ENCODE data around the gene SLC4A7. TPM values are rescaled to one million over a fixed set of nuclear protein-coding genes. Genes with fewer than 3 reads are reported as not detected.
"Not testable (repeated sequence)": the region's sequence is repeated elsewhere in the genome, so short reads cannot be mapped to it uniquely, and the experiment has no call there.

Gene SLC4A7
- total and polyA plus RNA-seq, 2 donors (not counting 3 experiments of a cell fraction or from before 2014, with no cell fraction given) = 7.8 to 50.9 TPM

- FAIRE-seq = no peak
- Histone ChIP-seq H3K27me3 (ENCODE audit: control insufficient read depth in 2 of 2, insufficient read depth in 2 of 2, low read length in 2 of 2) (no peaks in the 10 kb centered on the region), H3K27ac (ENCODE audit: insufficient read depth, low read depth, low read length) (peak overlapping the region; percentile 86), H3K4me1 (ENCODE audit: control insufficient read depth, extremely low read depth, insufficient read depth, low read length) (peaks cover 34% of the 10 kb centered on the region), H3K9me1 (replicated peaks; ENCODE audit: control insufficient read depth, extremely low read depth, insufficient read depth, low read length) (no peaks in the 10 kb centered on the region), H2AFZ (ENCODE audit: low read depth, low read length) (peak overlapping the region; percentile 92), H3K79me2 (ENCODE audit: control insufficient read depth, insufficient read depth, low read length) (no peaks in the 10 kb centered on the region), H3K36me3 (ENCODE audit: control insufficient read depth in 2 of 2, extremely low read depth in 1 of 2, insufficient read depth in 2 of 2, low read length in 2 of 2) (no peaks in the 10 kb centered on the region), H3K9ac (replicated peaks; ENCODE audit: extremely low read depth, insufficient read depth, low read length) (peak overlapping the region; percentile 78), H4K20me1 (replicated peaks; ENCODE audit: control insufficient read depth, extremely low read depth, insufficient read depth, low read length) (no peaks in the 10 kb centered on the region), H3K4me2 (ENCODE audit: insufficient read depth, low read length) (peak overlapping the region; percentile 73), H3K9me3 (replicated peaks; ENCODE audit: control insufficient read depth, insufficient read depth, low read length) (no peaks in the 10 kb centered on the region), H3K4me3 (replicated peaks in 1 of 3; ENCODE audit: insufficient read depth in 1 of 3, low read depth in 1 of 3, low read length in 3 of 3) (no peak overlapping the region)
- intact Hi-C loops (cut with micrococcal nuclease) (no loop called here), dilution Hi-C loops (cut with MboI; ENCODE audit: extremely low pct_ligation_motif_present, low sequenced_read_pairs) (no loop called here)
- CTCF ChIA-PET = interaction anchor here (0.7 to 2.5 kb wide), 4 partner anchors 58 to 175 kb away, joined by 3 to 17 read pairs (median 9); no protein-coding TSS in a partner anchor
- TF ChIP-seq POLR2AphosphoS5 (IDR thresholded peaks at IDR 0.05; ENCODE audit: insufficient read depth, low read depth, low read length) = no peak
- TF ChIP-seq FOS (IDR thresholded peaks at IDR 0.05; ENCODE audit: borderline replicate concordance, insufficient read depth, low read length) = no peak
- no peak for TF ChIP-seq EZH2 (IDR thresholded peaks at IDR 0.05; ENCODE audit: borderline replicate concordance, low read depth, low read length, severe bottlenecking)
- TF ChIP-seq MAX (IDR thresholded peaks at IDR 0.05; ENCODE audit: insufficient read depth, insufficient read length) = no peak
- no peak for TF ChIP-seq MYC (IDR thresholded peaks at IDR 0.05; ENCODE audit: low read depth, low read length)
- no peak for TF ChIP-seq CTCF (IDR thresholded peaks at IDR 0.05; ENCODE audit: extremely low read depth in 1 of 2, insufficient read depth in 1 of 2, low read depth in 1 of 2, low read length in 2 of 2)
- no peak for TF ChIP-seq POLR2A (IDR thresholded peaks at IDR 0.05; ENCODE audit: low read depth, low read length)
- no peak for TF ChIP-seq GATA2 (IDR thresholded peaks at IDR 0.05; ENCODE audit: insufficient read depth, insufficient read length, low read depth, low read length)
- TF ChIP-seq JUN (IDR thresholded peaks at IDR 0.05; ENCODE audit: borderline replicate concordance, insufficient read depth, insufficient read length, low read depth) = no peak
- no peak for DNase-seq (ENCODE audit: low read depth, low spot score)
- no TSS peak for BruUV-seq (replicated peaks)
- POLR2A ChIA-PET = interaction anchor here (1.5 kb wide), 1 partner anchor 48 kb away, joined by 3 read pairs; the partner anchor contains the start of gene SLC4A7
Measured at GRCh38 chr3:27532426-27533260, 48.5 kb upstream of the SLC4A7 start.

- BruUV-seq (replicated peaks); H3K9ac ChIP-seq (replicated peaks; ENCODE audit: extremely low read depth, insufficient read depth, low read length); DNase-seq (ENCODE audit: low read depth, low spot score); H3K4me3 ChIP-seq (replicated peaks in 1 of 3; ENCODE audit: insufficient read depth in 1 of 3, low read depth in 1 of 3, low read length in 3 of 3); H3K27me3 ChIP-seq (ENCODE audit: control insufficient read depth in 2 of 2, insufficient read depth in 2 of 2, low read length in 2 of 2); H3K9me3 ChIP-seq (replicated peaks; ENCODE audit: control insufficient read depth, insufficient read depth, low read length); H3K27ac ChIP-seq (ENCODE audit: insufficient read depth, low read depth, low read length); H3K36me3 ChIP-seq (ENCODE audit: control insufficient read depth in 2 of 2, extremely low read depth in 1 of 2, insufficient read depth in 2 of 2, low read length in 2 of 2); H4K20me1 ChIP-seq (replicated peaks; ENCODE audit: control insufficient read depth, extremely low read depth, insufficient read depth, low read length); H3K4me2 ChIP-seq (ENCODE audit: insufficient read depth, low read length); H3K79me2 ChIP-seq (ENCODE audit: control insufficient read depth, insufficient read depth, low read length); H2AFZ ChIP-seq (ENCODE audit: low read depth, low read length); POLR2A ChIA-PET; intact Hi-C loops (cut with micrococcal nuclease); H3K9me1 ChIP-seq (replicated peaks; ENCODE audit: control insufficient read depth, extremely low read depth, insufficient read depth, low read length); FAIRE-seq; dilution Hi-C loops (cut with MboI; ENCODE audit: extremely low pct_ligation_motif_present, low sequenced_read_pairs); CTCF ChIA-PET: not testable (repeated sequence)
- H3K4me1 ChIP-seq (ENCODE audit: control insufficient read depth, extremely low read depth, insufficient read depth, low read length) = peaks cover 32% of the 10 kb centered on the region
Measured at GRCh38 chr3:27531193-27531751, 47.1 kb upstream of the SLC4A7 start.

Measured in endothelial cell of umbilical vein (primary cell).